Tibial nerve (tissue), 4 donors: ENCODE data around the gene TASOR2. TPM values are rescaled to one million over a fixed set of nuclear protein-coding genes. Genes with fewer than 3 reads are reported as not detected.

Experiments
- DNase-seq, 2 donors: peaks; one replicate each; pipeline ENCODE4 v3.0.0-alpha.2; 2019; ENCODE audit warnings: low spot score in 2 of 2
- H3K27ac ChIP-seq, 4 donors: fragments of 200-600 bp; sonication (generic) in 3 of 4; one replicate each; pipeline ENCODE4 v1.5.1; 2017 to 2019; ENCODE audit warnings: mild to moderate bottlenecking in 1 of 4
- H3K27me3 ChIP-seq, 2 donors: fragments of 200-600 bp; sonication (generic) in 1 of 2; one replicate each; pipeline versions ENCODE4 v1.5.1 to v1.6.0; 2017 to 2019
- H3K36me3 ChIP-seq, 3 donors: fragments of 200-600 bp; sonication (generic); one replicate each; pipeline ENCODE4 v1.5.1; 2018 to 2019
- H3K4me1 ChIP-seq, 4 donors: fragments of 200-600 bp; sonication (generic) in 3 of 4; one replicate each; pipeline ENCODE4 v1.5.1; 2017 to 2019
- H3K4me3 ChIP-seq, 4 donors: fragments of 200-600 bp; sonication (generic) in 3 of 4; one replicate each; pipeline ENCODE4 v1.5.1; 2017 to 2019; ENCODE audit warnings: mild to moderate bottlenecking in 1 of 4, moderate library complexity in 1 of 4
- H3K9me3 ChIP-seq, 4 donors: fragments of 200-600 bp; sonication (generic) in 3 of 4; one replicate each; pipeline ENCODE4 v1.5.1; 2017 to 2019
- CTCF ChIP-seq, 5 experiments: fragments of 200-600 bp in 3 of 5; fragments of 450-650 bp in 2 of 5; sonication (generic) in 3 of 5; IDR thresholded peaks; one replicate each; pipeline ENCODE4 v1.5.1; 2016 to 2019; ENCODE audit warnings: antibody characterized with exemption in 5 of 5, mild to moderate bottlenecking in 3 of 5, moderate library complexity in 2 of 5
- EP300 ChIP-seq, 2 donors: sonication (generic); formaldehyde crosslinking; IDR thresholded peaks; one replicate each; pipeline ENCODE4 v1.6.1; 2017; ENCODE audit warnings: antibody characterized with exemption in 2 of 2, mild to moderate bottlenecking in 1 of 2
- POLR2A ChIP-seq, 2 donors: fragments of 450-650 bp; IDR thresholded peaks; one replicate each; pipeline ENCODE4 v1.6.1; 2017; ENCODE audit warnings: antibody characterized with exemption in 2 of 2, mild to moderate bottlenecking in 2 of 2, moderate library complexity in 2 of 2
- WGBS, 2 donors: methylation state at CpG; one replicate each; pipeline ENCODE4 v1.1.5; 2018; 5-methylcytosine and 5-hydroxymethylcytosine counted together
- total RNA-seq, 4 donors: library from RNA; depleted of rRNA; stranded (reverse); fragments of >200 nt; gene quantifications; one replicate each; pipeline ENCODE4 v1.1.0, GENCODE V29; 2016

The TASOR2 gene
- total RNA-seq, 4 donors from 2014 or later: 67.3 to 83.7 (median 79.6) TPM

GRCh38 chr10:5684971-5685763, 529 bp downstream of the TASOR2 start:
- DNase-seq: peak; percentile 45 to 67
- H3K36me3 ChIP-seq: no peaks in the 10 kb centered on the region
- peaks cover 0 to 43% (median 7%) of the 10 kb centered on the region in 4 donors for H3K4me1 ChIP-seq
- H3K27me3 ChIP-seq: no peaks in the 10 kb centered on the region
- 0 to 1% methylated on average over 43 to 46 of the region's 77 CpGs for WGBS, 2 donors
- peak overlapping the region; percentile 77 to 96 (median 83) for H3K4me3 ChIP-seq
- no peaks in the 10 kb centered on the region for H3K9me3 ChIP-seq
- H3K27ac ChIP-seq: peak overlapping the region; percentile 47 to 93 (median 90)
- no peak for TF ChIP-seq EP300 (IDR thresholded peaks at IDR 0.05)
- peak in 1 of 2 donors; percentile 0 for TF ChIP-seq POLR2A (IDR thresholded peaks at IDR 0.05)
- TF ChIP-seq CTCF (IDR thresholded peaks at IDR 0.05): peak; percentile 8 to 54 (median 28)

GRCh38 chr10:5685764-5686240, 1.2 kb downstream of the TASOR2 start:
- 5 to 10% methylated on average over 10 of the region's 10 CpGs for WGBS, 2 donors
- Histone ChIP-seq H3K36me3 (no peaks in the 10 kb centered on the region), H3K4me3 (peak overlapping the region; percentile 77 to 96 (median 83)), H3K4me1 (peaks cover 0 to 43% (median 7%) of the 10 kb centered on the region in 4 donors), H3K9me3 (no peaks in the 10 kb centered on the region), H3K27me3 (no peaks in the 10 kb centered on the region), H3K27ac (peak overlapping the region in 3 of 4 donors; percentile 89 to 93 (median 91))
- TF ChIP-seq EP300 (IDR thresholded peaks at IDR 0.05) (no peak), CTCF (IDR thresholded peaks at IDR 0.05) (peak in 1 of 5 experiments; percentile 2)
- no peak for DNase-seq

- 94 to 99% methylated on average over 3 of the region's 3 CpGs for WGBS, 2 donors
- no peak for DNase-seq
- TF ChIP-seq EP300 (IDR thresholded peaks at IDR 0.05) (no peak), POLR2A (IDR thresholded peaks at IDR 0.05) (no peak), CTCF (IDR thresholded peaks at IDR 0.05) (no peak)
- H3K27ac ChIP-seq: no peak overlapping the region
- no peak overlapping the region for H3K4me3 ChIP-seq
- H3K4me1 ChIP-seq: peaks cover 0 to 65% (median 13%) of the 10 kb centered on the region in 4 donors
- no peaks in the 10 kb centered on the region for H3K27me3 ChIP-seq
- no peaks in the 10 kb centered on the region for H3K36me3 ChIP-seq
- no peaks in the 10 kb centered on the region for H3K9me3 ChIP-seq
Measured at GRCh38 chr10:5688587-5688986, 3.9 kb downstream of the TASOR2 start.

GRCh38 chr10:5691786-5692185, 7.1 kb downstream of the TASOR2 start:
- no peak for TF ChIP-seq CTCF (IDR thresholded peaks at IDR 0.05)
- no peak for TF ChIP-seq EP300 (IDR thresholded peaks at IDR 0.05)
- TF ChIP-seq POLR2A (IDR thresholded peaks at IDR 0.05): no peak
- H3K9me3 ChIP-seq: no peaks in the 10 kb centered on the region
- WGBS, 2 donors: 90 to 92% methylated on average over 8 of the region's 8 CpGs
- no peaks in the 10 kb centered on the region for H3K36me3 ChIP-seq
- H3K4me1 ChIP-seq: peaks cover 0 to 64% (median 12%) of the 10 kb centered on the region in 4 donors
- no peak overlapping the region for H3K27ac ChIP-seq
- no peak overlapping the region for H3K4me3 ChIP-seq
- no peaks in the 10 kb centered on the region for H3K27me3 ChIP-seq
- DNase-seq: no peak
